VCaP (cell line): ENCODE data around the gene EXOSC3.

Source experiments
- H3K27ac ChIP-seq: fragments of 450-650 bp; 2 replicates; pipeline ENCODE4 v1.5.1; 2017
- CTCF ChIP-seq: fragments of 450-650 bp; conservative IDR thresholded peaks from 2 replicates; pipeline ENCODE4 v1.5.1; 2017; ENCODE audit warnings: mild to moderate bottlenecking, moderate library complexity

EXOSC3 gene

GRCh38 chr9:37790096-37790495 lies 5.2 kb upstream of the EXOSC3 start:
- no peak overlapping the region for H3K27ac ChIP-seq
- no peak for TF ChIP-seq CTCF

- no peak overlapping the region for H3K27ac ChIP-seq
- no peak for TF ChIP-seq CTCF
These were observed 3.5 kb upstream of the EXOSC3 start for GRCh38 chr9:37788332-37788731.

- TF ChIP-seq CTCF = no peak
- H3K27ac ChIP-seq = no peak overlapping the region
These were observed 2.2 kb upstream of the EXOSC3 start for GRCh38 chr9:37787059-37787458.

GRCh38 chr9:37784291-37784615 lies 611 bp downstream of the EXOSC3 start:
- no peak for TF ChIP-seq CTCF
- H3K27ac ChIP-seq = peak overlapping the region; percentile 87

GRCh38 chr9:37778534-37778933 lies 6.3 kb downstream of the EXOSC3 start:
- H3K27ac ChIP-seq = no peak overlapping the region
- no peak for TF ChIP-seq CTCF

- no peak for TF ChIP-seq CTCF
- no peak overlapping the region for H3K27ac ChIP-seq
These were observed 8.5 kb downstream of the EXOSC3 start for GRCh38 chr9:37776328-37776727.

- no peak for TF ChIP-seq CTCF
- no peak overlapping the region for H3K27ac ChIP-seq
These were observed 9.5 kb downstream of the EXOSC3 start for GRCh38 chr9:37775216-37775919.
